H1 (cell line): ENCODE results near the gene SIGLEC14. TPM values are rescaled to one million over a fixed set of nuclear protein-coding genes. Genes with fewer than 3 reads are reported as not detected.

ENCODE experiments used
- CTCF ChIA-PET: fragments of 300-600 bp; sonication (Branson Sonifier 250); formaldehyde crosslinking; loops from one replicate; lab custom pipeline; 2021; ENCODE audit not compliant: partially characterized antibody; lab: Charles Lee
- POLR2A ChIA-PET: fragments of 300-600 bp; sonication (Branson Sonifier 250); formaldehyde crosslinking; loops from one replicate; lab custom pipeline; 2021; ENCODE audit warnings: inconsistent platforms; ENCODE audit not compliant: partially characterized antibody; lab: Charles Lee
- DNase-seq, 2 experiments: peaks; one replicate each; pipeline versions ENCODE4 v3.0.0 to v3.0.0-alpha.2; 2010 to 2022; ENCODE audit warnings: low spot score in 2 of 2, low read depth in 1 of 2, mixed read lengths in 1 of 2
- FAIRE-seq: peaks from 2 replicates; lab custom pipeline; 2011; peaks lifted over from hg19 to GRCh38; lab: Jason Lieb, UNC
- H2AFZ ChIP-seq: 2 replicates; pipeline ENCODE4 v1.8.1; 2012; ENCODE audit warnings: low read length, inconsistent platforms
- H2AK5ac ChIP-seq: 2 replicates; pipeline ENCODE4 v1.6.1; 2013; ENCODE audit warnings: low read depth, low read length
- H2BK120ac ChIP-seq: replicated peaks from 2 replicates; pipeline ENCODE3; 2013; ENCODE audit warnings: low read depth, low read length, inconsistent platforms
- H2BK12ac ChIP-seq: 2 replicates; pipeline ENCODE4 v1.6.1; 2013; ENCODE audit warnings: low read depth, low read length
- H2BK15ac ChIP-seq: 2 replicates; pipeline ENCODE4 v1.6.1; 2013; ENCODE audit warnings: low read length
- H2BK20ac ChIP-seq: 2 replicates; pipeline ENCODE4 v1.6.1; 2013; ENCODE audit warnings: low read length
- H2BK5ac ChIP-seq: 2 replicates; pipeline ENCODE4 v1.6.1; 2013; ENCODE audit warnings: low read depth, low read length
- H3K14ac ChIP-seq: 2 replicates; pipeline ENCODE4 v1.6.1; 2013; ENCODE audit warnings: inconsistent platforms; ENCODE audit not compliant: insufficient read length
- H3K18ac ChIP-seq: 2 replicates; pipeline ENCODE4 v1.6.1; 2013; ENCODE audit warnings: low read length; ENCODE audit errors: extremely low read depth
- H3K23ac ChIP-seq: 2 replicates; pipeline ENCODE4 v1.6.1; 2013; ENCODE audit warnings: inconsistent platforms; ENCODE audit not compliant: insufficient read length
- H3K23me2 ChIP-seq: 2 replicates; pipeline ENCODE4 v1.6.1; 2013; ENCODE audit warnings: low read depth, low read length
- H3K27ac ChIP-seq: 2 replicates; pipeline ENCODE4 v1.6.1; 2011; ENCODE audit warnings: low read depth, low read length, inconsistent platforms
- H3K27me3 ChIP-seq, 4 experiments: replicated peaks in 1 of 4; 1 replicate in 1 of 4; 2 replicates in 3 of 4; pipeline versions ENCODE4 v1.6.1 to v1.8.1; 2011 to 2013; ENCODE audit warnings: low read length in 3 of 4, mild to moderate bottlenecking in 3 of 4, inconsistent platforms in 2 of 4, mixed read lengths in 2 of 4, moderate library complexity in 1 of 4; ENCODE audit not compliant: control insufficient read depth in 3 of 4, insufficient read depth in 3 of 4; ENCODE audit errors: extremely low read depth in 1 of 4
- H3K36me3 ChIP-seq, 4 experiments: 2 replicates each; pipeline versions ENCODE4 v1.6.1 to v1.8.1; 2011 to 2013; ENCODE audit warnings: mild to moderate bottlenecking in 4 of 4, low read length in 3 of 4, moderate library complexity in 2 of 4, control low read depth in 1 of 4, inconsistent platforms in 1 of 4; ENCODE audit not compliant: insufficient read depth in 4 of 4, control insufficient read depth in 2 of 4
- H3K4ac ChIP-seq: replicated peaks from 2 replicates; pipeline ENCODE3; 2013; ENCODE audit warnings: low read length, low read depth, mixed read lengths, inconsistent platforms; ENCODE audit not compliant: insufficient read length
- H3K4me1 ChIP-seq, 4 experiments: replicated peaks in 1 of 4; 1 replicate in 1 of 4; 2 replicates in 3 of 4; pipeline versions ENCODE4 v1.6.1 to v1.8.1; 2011 to 2013; ENCODE audit warnings: low read length in 3 of 4, inconsistent platforms in 2 of 4, mixed read lengths in 1 of 4; ENCODE audit not compliant: insufficient read depth in 4 of 4, control insufficient read depth in 3 of 4
- H3K4me2 ChIP-seq, 2 experiments: 2 replicates each; pipeline versions ENCODE4 v1.6.1 to v1.8.1; 2011 to 2013; ENCODE audit warnings: low read depth in 2 of 2, low read length in 2 of 2, control low read depth in 1 of 2, inconsistent platforms in 1 of 2, mild to moderate bottlenecking in 1 of 2; ENCODE audit not compliant: insufficient read depth in 1 of 2
- H3K4me3 ChIP-seq, 4 experiments: fragments of 200-600, 300-600 bp in 1 of 4; sonication (generic), shearing (Covaris generic), sonication (Bioruptor Twin) in 1 of 4; 2 replicates each; pipeline versions ENCODE4 v1.5.1 to v1.8.1; 2011 to 2016; ENCODE audit warnings: low read length in 4 of 4, low read depth in 3 of 4, control low read depth in 2 of 4, inconsistent platforms in 2 of 4, mild to moderate bottlenecking in 2 of 4, mixed read lengths in 1 of 4, moderate library complexity in 1 of 4; ENCODE audit not compliant: insufficient read depth in 2 of 4; ENCODE audit errors: extremely low read depth in 1 of 4
- H3K56ac ChIP-seq: replicated peaks from 2 replicates; pipeline ENCODE3; 2013; ENCODE audit warnings: low read depth, mild to moderate bottlenecking, mixed read lengths, low read length, inconsistent platforms; ENCODE audit not compliant: insufficient read length
- H3K79me1 ChIP-seq: 2 replicates; pipeline ENCODE4 v1.6.1; 2013; ENCODE audit warnings: low read depth, low read length, control low read depth
- H3K79me2 ChIP-seq, 2 experiments: 2 replicates each; pipeline versions ENCODE4 v1.6.1 to v1.8.1; 2012 to 2013; ENCODE audit warnings: low read length in 2 of 2, mild to moderate bottlenecking in 2 of 2, inconsistent platforms in 1 of 2; ENCODE audit not compliant: insufficient read depth in 2 of 2, control insufficient read depth in 1 of 2
- H3K9ac ChIP-seq, 4 experiments: replicated peaks in 1 of 4; 1 replicate in 1 of 4; 2 replicates in 3 of 4; pipeline versions ENCODE4 v1.6.1 to v1.8.1; 2011 to 2013; ENCODE audit warnings: low read depth in 3 of 4, low read length in 3 of 4, control low read depth in 2 of 4, mild to moderate bottlenecking in 2 of 4, moderate library complexity in 2 of 4, inconsistent platforms in 1 of 4; ENCODE audit errors: extremely low read depth in 1 of 4
- H3K9me3 ChIP-seq, 2 experiments: 2 replicates each; pipeline versions ENCODE4 v1.6.1 to v1.8.1; 2012 to 2013; ENCODE audit warnings: mild to moderate bottlenecking in 2 of 2, moderate library complexity in 2 of 2, control low read depth in 1 of 2, inconsistent platforms in 1 of 2, low read depth in 1 of 2, low read length in 1 of 2, mixed read lengths in 1 of 2; ENCODE audit not compliant: insufficient read depth in 2 of 2
- H4K20me1 ChIP-seq, 2 experiments: replicated peaks in 1 of 2; 2 replicates each; pipeline versions ENCODE3 to v1.8.1; 2011 to 2013; ENCODE audit warnings: inconsistent platforms in 2 of 2, low read length in 2 of 2, mild to moderate bottlenecking in 1 of 2; ENCODE audit not compliant: insufficient read depth in 2 of 2, control insufficient read depth in 1 of 2
- H4K5ac ChIP-seq: 2 replicates; pipeline ENCODE4 v1.6.1; 2013; ENCODE audit warnings: low read length, low read depth, mixed read lengths, inconsistent platforms; ENCODE audit not compliant: insufficient read length
- H4K8ac ChIP-seq: 2 replicates; pipeline ENCODE4 v1.8.0; 2013; ENCODE audit warnings: mild to moderate bottlenecking, moderate library complexity, low read length, inconsistent platforms; ENCODE audit not compliant: insufficient read depth; ENCODE audit errors: extremely low read depth
- H4K91ac ChIP-seq: replicated peaks from 2 replicates; pipeline ENCODE3; 2013; ENCODE audit warnings: low read length, mixed read lengths, inconsistent platforms; ENCODE audit not compliant: insufficient read length
- BRCA1 ChIP-seq: IDR thresholded peaks from 2 replicates; pipeline ENCODE4 v1.6.1; 2012; ENCODE audit warnings: low read depth, low read length, improper control_type of control experiment
- CBX5 ChIP-seq: fragments of 300-800, 300-1000 bp; sonication (generic); IDR thresholded peaks from 2 replicates; pipeline ENCODE4 v1.7.1; 2016; ENCODE audit warnings: antibody characterized with exemption, low read length, low read depth
- E2F6 ChIP-seq: IDR thresholded peaks from 2 replicates; pipeline ENCODE4 v1.6.1; 2012; ENCODE audit warnings: inconsistent platforms
- MAX ChIP-seq: IDR thresholded peaks from 2 replicates; pipeline ENCODE4 v1.6.1; 2012; ENCODE audit warnings: inconsistent platforms
- POLR2AphosphoS5 ChIP-seq: IDR thresholded peaks from 2 replicates; pipeline ENCODE4 v1.6.1; 2011; ENCODE audit warnings: low read depth, low read length
- POU5F1 ChIP-seq: IDR thresholded peaks from 2 replicates; pipeline ENCODE4 v1.6.1; 2011; ENCODE audit warnings: low read depth, mild to moderate bottlenecking, low read length, moderate library complexity
- RAD21 ChIP-seq, 2 experiments: IDR thresholded peaks in 1 of 2; conservative IDR thresholded peaks in 1 of 2; 2 replicates each; pipeline ENCODE4 v1.6.1; 2011; ENCODE audit warnings: low read depth in 2 of 2, low read length in 2 of 2, improper control_type of control experiment in 1 of 2, inconsistent platforms in 1 of 2, mild to moderate bottlenecking in 1 of 2, moderate library complexity in 1 of 2
- SAP30 ChIP-seq: fragments of 300-600 bp; sonication (generic); IDR thresholded peaks from 2 replicates; pipeline ENCODE4 v1.7.1; 2012; ENCODE audit warnings: low read length, moderate library complexity, mild to moderate bottlenecking, inconsistent platforms; ENCODE audit not compliant: insufficient read depth, insufficient replicate concordance
- SIRT6 ChIP-seq: IDR thresholded peaks from one replicate; pipeline ENCODE4 v1.7.1; 2012; ENCODE audit warnings: low read length, inconsistent platforms
- SP2 ChIP-seq: IDR thresholded peaks from 2 replicates; pipeline ENCODE4 v1.6.1; 2012; ENCODE audit warnings: mild to moderate bottlenecking, low read length, inconsistent platforms
- SP4 ChIP-seq: IDR thresholded peaks from 2 replicates; pipeline ENCODE4 v1.6.1; 2012; ENCODE audit warnings: low read length, inconsistent platforms
- SRF ChIP-seq: IDR thresholded peaks from 2 replicates; pipeline ENCODE4 v1.6.1; 2011; ENCODE audit warnings: mild to moderate bottlenecking, low read depth, low read length, moderate library complexity
- USF2 ChIP-seq: IDR thresholded peaks from 2 replicates; pipeline ENCODE4 v1.6.1; 2011; ENCODE audit warnings: low read length, improper control_type of control experiment
- WGBS, 2 experiments: shearing (Covaris generic) in 1 of 2; methylation state at CpG; one replicate each; pipeline versions ENCODE4 v1.1.6 to v1.1.7; 2013 to 2015; ENCODE audit warnings: low lambda C conversion rate in 2 of 2, mixed read lengths in 2 of 2, inconsistent platforms in 1 of 2, low coverage in 1 of 2, missing lambda C conversion rate in 1 of 2; ENCODE audit not compliant: insufficient replicate concordance in 2 of 2, insufficient coverage in 1 of 2, insufficient read length in 1 of 2; ENCODE audit errors: extremely low coverage in 1 of 2, missing lambda C conversion rate in 1 of 2; 5-methylcytosine and 5-hydroxymethylcytosine counted together
- polyA plus RNA-seq, 7 experiments: library from polyadenylated mRNA; depleted of rRNA in 3 of 7; stranded (reverse) in 5 of 7; unstranded in 2 of 7; fragments of >200 nt in 5 of 7; fragments of 200-250 nt in 2 of 7; gene quantifications; 1 replicate in 5 of 7; 2 replicates in 1 of 7; 4 replicates in 1 of 7; pipeline versions ENCODE4 v1.2.1 to v1.2.3, GENCODE V29; 2011 to 2013; ENCODE audit warnings: missing spikeins in 2 of 7, mixed read lengths in 2 of 7
- total RNA-seq: library from RNA; stranded (reverse); fragmentation: NEBNext Ultra II Directional; extraction: Animal tissue kit (Norgen Biotek cat#: 25700); gene quantifications from 2 replicates; pipeline ENCODE4 v1.2.1, GENCODE V29; 2021

SIGLEC14 gene
- total and polyA plus RNA-seq, 2 of the 8 experiments (the other 6 are each of a cell fraction or from before 2014, with no cell fraction given) = not detected

DNA sequence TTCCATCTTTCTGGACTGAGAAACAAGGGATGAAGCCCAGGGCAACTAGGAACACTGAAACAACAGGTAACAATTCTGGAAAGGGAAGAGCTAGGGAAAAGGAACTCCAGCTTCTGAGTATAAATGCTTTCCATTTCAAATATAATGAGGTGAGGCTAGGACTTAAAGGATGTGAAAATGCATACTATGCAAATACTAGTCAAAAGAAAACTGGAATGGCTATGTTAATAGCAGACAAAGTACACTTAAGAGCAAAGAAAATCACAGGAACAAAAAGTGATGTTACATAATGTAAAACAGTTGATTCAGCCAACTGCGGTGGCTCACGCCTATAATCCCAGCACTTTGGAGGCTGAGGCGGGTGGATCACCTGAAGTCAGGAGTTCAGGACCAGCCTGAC is 6.2 kb downstream of the SIGLEC14 start:
- no peaks in the 10 kb centered on the region for H3K36me3 ChIP-seq
- ChIA-PET CTCF (interaction anchor here (0.6 to 2.0 kb wide), 8 partner anchors 17 to 539 kb away, joined by 3 to 7 read pairs (median 4); no protein-coding TSS in a partner anchor), POLR2A (interaction anchor here (0.7 kb wide), 1 partner anchor 21 kb away, joined by 3 read pairs; no protein-coding TSS in a partner anchor)
- H2BK15ac ChIP-seq = no peak overlapping the region
- no peaks in the 10 kb centered on the region for H3K79me2 ChIP-seq
- no peak overlapping the region for H2AFZ ChIP-seq
- peaks cover 53 to 71% of the 10 kb centered on the region in 2 experiments for H3K9me3 ChIP-seq
- H3K4me2 ChIP-seq = no peak overlapping the region
- no peak overlapping the region for H3K23ac ChIP-seq
- no peak for FAIRE-seq
- H2BK20ac ChIP-seq = no peak overlapping the region
- no peak overlapping the region for H3K56ac ChIP-seq
- no peak for DNase-seq
- no peak overlapping the region for H2BK5ac ChIP-seq
- no peak overlapping the region for H2BK12ac ChIP-seq
- no peak overlapping the region for H2BK120ac ChIP-seq
- H3K79me1 ChIP-seq = no peaks in the 10 kb centered on the region
- no peak overlapping the region for H2AK5ac ChIP-seq
- H3K9ac ChIP-seq = no peak overlapping the region
- no peak overlapping the region for H3K18ac ChIP-seq
- no peak overlapping the region for H4K91ac ChIP-seq
- H3K14ac ChIP-seq = no peak overlapping the region
- no peaks in the 10 kb centered on the region for H3K23me2 ChIP-seq
- 96% methylated on average over 3 of the region's 3 CpGs; no CpG with 5 or more reads in 1 of the 2 experiments for WGBS, 2 experiments
- H3K27me3 ChIP-seq = no peaks in the 10 kb centered on the region
- H4K5ac ChIP-seq = no peak overlapping the region
- H3K27ac ChIP-seq = no peak overlapping the region
- no peak overlapping the region for H3K4me3 ChIP-seq
- H4K20me1 ChIP-seq = no peaks in the 10 kb centered on the region
- no peak overlapping the region for H4K8ac ChIP-seq
- no peak overlapping the region for H3K4ac ChIP-seq
- no peaks in the 10 kb centered on the region for H3K4me1 ChIP-seq
- no peak for TF ChIP-seq SRF
- no peak for TF ChIP-seq E2F6
- TF ChIP-seq MAX = no peak
- TF ChIP-seq POLR2AphosphoS5 = no peak
- no peak for TF ChIP-seq SP2
- no peak for TF ChIP-seq CBX5
- no peak for TF ChIP-seq USF2
- no peak for TF ChIP-seq RAD21 (IDR thresholded peaks at IDR 0.05 in 1 of 2, conservative IDR thresholded peaks at IDR 0.05 in 1 of 2; ENCODE audit: low read depth in 2 of 2, low read length in 2 of 2)
- no peak for TF ChIP-seq SIRT6
- no peak for TF ChIP-seq BRCA1
- TF ChIP-seq POU5F1 = no peak
- no peak for TF ChIP-seq SP4
- TF ChIP-seq SAP30 = no peak
